ENCODE results near the gene VWA8.
"Not testable (repeated sequence)": the region's sequence is repeated elsewhere in the genome, so short reads cannot be mapped to it uniquely, and the experiment has no call there.

Gene VWA8

DNA sequence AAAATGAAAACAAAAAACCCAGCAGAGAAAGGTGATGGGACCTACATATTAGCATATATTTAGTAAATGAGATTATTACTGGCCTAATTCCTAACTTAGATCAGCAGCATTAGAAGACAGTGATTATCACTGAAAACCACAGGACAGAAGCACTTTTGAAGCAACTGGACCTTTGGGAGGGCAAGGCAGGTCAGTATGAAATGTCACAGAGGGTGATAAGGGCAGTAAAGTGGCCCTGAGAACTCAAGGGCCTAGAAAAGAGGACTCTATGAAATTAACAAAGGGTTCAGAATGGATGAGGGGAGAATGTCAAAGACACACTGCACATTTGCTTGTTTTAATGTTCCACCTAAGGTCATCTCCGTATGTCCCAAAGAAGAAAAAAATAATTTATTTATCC is 148.7 kb downstream of the VWA8 start:
- TF ChIP-seq, protein P1, sequence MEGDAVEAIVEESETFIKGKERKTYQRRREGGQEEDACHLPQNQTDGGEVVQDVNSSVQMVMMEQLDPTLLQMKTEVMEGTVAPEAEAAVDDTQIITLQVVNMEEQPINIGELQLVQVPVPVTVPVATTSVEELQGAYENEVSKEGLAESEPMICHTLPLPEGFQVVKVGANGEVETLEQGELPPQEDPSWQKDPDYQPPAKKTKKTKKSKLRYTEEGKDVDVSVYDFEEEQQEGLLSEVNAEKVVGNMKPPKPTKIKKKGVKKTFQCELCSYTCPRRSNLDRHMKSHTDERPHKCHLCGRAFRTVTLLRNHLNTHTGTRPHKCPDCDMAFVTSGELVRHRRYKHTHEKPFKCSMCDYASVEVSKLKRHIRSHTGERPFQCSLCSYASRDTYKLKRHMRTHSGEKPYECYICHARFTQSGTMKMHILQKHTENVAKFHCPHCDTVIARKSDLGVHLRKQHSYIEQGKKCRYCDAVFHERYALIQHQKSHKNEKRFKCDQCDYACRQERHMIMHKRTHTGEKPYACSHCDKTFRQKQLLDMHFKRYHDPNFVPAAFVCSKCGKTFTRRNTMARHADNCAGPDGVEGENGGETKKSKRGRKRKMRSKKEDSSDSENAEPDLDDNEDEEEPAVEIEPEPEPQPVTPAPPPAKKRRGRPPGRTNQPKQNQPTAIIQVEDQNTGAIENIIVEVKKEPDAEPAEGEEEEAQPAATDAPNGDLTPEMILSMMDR (IDR thresholded peaks at IDR 0.05; ENCODE audit: extremely low read depth, insufficient read depth, missing control alignments): no peak
- in situ Hi-C loops (cut with MboI; ENCODE audit: low pct_unique_long_range_greater_than_20kb, low sequenced_read_pairs, unreplicated experiment): no loop called here
- DNase-seq (ENCODE audit: low spot score): no peak

DNA sequence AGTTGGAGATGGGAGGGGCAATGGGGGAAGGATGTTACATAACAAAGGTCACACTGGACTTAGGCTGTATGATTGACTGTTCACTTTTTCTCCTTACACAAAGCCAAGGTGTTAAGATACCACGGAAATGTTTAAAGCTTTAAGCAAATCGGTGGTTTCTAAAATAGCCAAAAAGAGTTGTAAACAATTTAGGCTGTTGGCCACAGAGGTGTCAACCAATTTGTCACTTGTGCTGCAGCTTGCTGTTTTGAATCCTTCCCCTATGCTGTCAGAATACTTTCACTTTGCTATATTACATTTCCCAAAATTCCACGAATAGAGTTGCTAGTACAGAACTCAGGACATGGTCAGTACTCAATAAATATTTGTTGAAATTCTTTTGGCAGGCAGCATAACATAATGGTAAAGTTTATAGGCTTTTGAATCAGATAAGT is 149.3 kb downstream of the VWA8 start:
- in situ Hi-C loops (cut with MboI; ENCODE audit: low pct_unique_long_range_greater_than_20kb, low sequenced_read_pairs, unreplicated experiment): no loop called here
- TF ChIP-seq, protein P1 (IDR thresholded peaks at IDR 0.05; ENCODE audit: extremely low read depth, insufficient read depth, missing control alignments): no peak

DNA sequence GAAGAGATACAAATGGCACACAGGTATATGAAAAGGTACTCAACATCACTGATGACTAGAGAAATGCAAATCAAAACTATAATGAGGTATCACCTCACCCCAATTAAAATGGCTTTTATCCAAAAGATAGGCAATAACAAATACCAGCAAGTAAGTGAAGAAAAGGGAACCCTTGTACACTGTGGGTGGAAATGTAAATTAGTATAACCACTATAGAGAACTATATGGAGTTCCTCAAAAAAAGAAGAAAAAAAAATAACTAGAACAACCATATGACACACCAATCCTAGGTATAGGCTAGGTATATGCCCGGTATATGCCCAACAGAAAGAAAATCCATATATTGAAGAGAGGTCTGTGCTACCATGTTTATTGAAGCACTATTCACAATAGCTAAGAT is 150.9 kb downstream of the VWA8 start:
- TF ChIP-seq, protein P1 (IDR thresholded peaks at IDR 0.05; ENCODE audit: extremely low read depth, insufficient read depth, missing control alignments): no peak
- in situ Hi-C loops (cut with MboI; ENCODE audit: low pct_unique_long_range_greater_than_20kb, low sequenced_read_pairs, unreplicated experiment): no loop called here
- no peak for DNase-seq (ENCODE audit: low spot score)

More for the DNA sequence above, 149.3 kb downstream of the VWA8 start:
- peak; percentile 6 for DNase-seq (ENCODE audit: low spot score)

DNA sequence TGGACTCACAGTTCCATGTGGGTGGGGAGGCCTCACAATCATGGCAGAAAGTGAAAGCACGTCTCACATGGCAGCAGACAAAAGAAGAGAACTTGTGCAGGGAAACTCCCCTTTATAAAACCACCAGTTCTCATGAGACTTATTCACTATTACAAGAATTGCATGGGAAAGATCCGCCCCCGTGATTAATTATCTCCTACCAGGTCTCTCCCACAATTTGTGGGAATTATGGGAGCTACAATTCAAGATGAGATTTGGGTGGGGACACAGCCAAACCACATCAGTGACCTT is 157.5 kb downstream of the VWA8 start:
- DNase-seq (ENCODE audit: low spot score); in situ Hi-C loops (cut with MboI; ENCODE audit: low pct_unique_long_range_greater_than_20kb, low sequenced_read_pairs, unreplicated experiment): not testable (repeated sequence)

DNA sequence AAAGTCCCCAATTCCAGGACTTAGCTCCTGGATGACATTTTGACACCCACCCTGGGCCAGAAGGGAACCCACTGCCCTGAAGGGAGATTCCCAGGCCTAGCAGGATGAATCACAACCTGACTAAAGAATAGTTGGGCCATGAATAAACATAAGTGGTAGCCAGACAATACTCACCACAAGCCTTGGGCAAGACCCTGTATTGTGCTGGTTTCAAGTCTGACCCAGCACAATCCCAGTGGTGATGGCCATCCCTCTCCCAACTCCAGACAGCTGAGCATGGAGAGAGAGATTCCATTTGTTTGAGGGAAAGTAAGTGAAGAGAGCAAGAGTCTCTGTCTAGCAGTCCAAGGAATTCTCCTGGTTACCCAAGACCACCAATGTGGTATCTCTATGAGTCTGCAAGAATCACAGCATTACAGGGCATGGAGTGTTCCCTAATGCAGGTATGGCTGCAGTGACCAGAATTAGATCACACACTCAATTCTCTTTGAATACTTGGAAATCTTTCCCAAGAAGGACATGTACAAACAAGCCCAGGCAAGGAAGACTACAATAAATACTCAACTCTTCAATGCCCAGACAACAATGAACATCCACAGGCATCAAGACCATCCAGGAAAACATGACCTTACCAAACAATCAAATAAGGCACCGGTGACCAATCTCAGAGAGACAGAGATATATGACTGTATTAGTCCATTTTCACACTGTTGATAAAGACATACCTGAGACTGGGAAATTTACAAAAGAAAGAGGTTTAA is 158.0 kb downstream of the VWA8 start:
- DNase-seq (ENCODE audit: low spot score): no peak
- TF ChIP-seq, protein P1 (IDR thresholded peaks at IDR 0.05; ENCODE audit: extremely low read depth, insufficient read depth, missing control alignments): no peak
- in situ Hi-C loops (cut with MboI; ENCODE audit: low pct_unique_long_range_greater_than_20kb, low sequenced_read_pairs, unreplicated experiment): no loop called here

DNA sequence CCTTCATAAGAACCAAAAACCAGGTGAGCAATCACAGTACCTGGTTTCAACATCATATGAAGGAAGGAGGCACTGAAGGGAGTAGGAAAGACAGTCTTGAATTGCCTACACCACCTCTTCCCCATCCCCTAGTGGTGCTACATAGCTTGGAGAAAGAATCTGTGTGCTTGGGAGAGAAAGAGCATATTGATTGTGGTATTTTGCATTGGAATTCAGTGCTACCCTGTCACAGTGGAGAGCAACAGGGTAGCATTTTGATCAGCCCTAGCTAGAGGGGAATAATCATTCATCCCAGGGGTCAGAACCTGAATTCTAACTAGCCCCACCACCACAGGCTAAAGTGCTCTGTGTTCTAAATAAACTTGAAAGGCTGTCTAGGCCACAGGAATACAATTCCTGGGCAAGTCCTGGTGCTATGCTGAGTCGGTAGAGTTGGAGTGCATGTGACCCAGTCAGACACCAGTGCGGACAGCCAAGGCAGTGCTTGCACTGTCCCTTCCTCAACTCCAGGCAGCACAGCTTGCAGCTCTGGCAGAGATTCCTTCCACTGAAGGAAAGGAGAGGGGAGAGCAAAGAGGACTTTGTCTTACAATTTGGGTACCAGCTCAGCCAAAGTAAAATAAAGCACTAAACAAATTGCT is 158.7 kb downstream of the VWA8 start:
- in situ Hi-C loops (cut with MboI; ENCODE audit: low pct_unique_long_range_greater_than_20kb, low sequenced_read_pairs, unreplicated experiment): no loop called here
- TF ChIP-seq, protein P1 (IDR thresholded peaks at IDR 0.05; ENCODE audit: extremely low read depth, insufficient read depth, missing control alignments): no peak
- DNase-seq (ENCODE audit: low spot score): no peak

DNA sequence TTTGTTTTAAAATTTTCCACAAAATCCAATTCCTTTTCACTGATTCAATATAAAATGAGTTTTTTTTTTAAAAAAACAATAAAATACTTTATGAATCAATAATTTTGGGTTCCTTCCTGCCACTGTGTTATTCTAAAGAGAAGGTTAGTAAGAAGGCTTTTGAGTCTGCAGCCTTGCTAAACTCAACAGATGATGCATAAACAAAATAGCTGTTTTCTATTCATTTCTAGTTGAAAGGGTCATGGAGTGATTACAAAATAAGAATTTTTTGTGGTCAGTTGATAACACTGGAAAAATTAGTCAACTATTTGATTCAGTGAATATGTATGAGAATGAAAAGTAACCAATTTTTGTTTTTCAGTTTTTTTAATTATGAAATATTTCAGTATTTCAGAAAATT is 169.9 kb downstream of the VWA8 start:
- DNase-seq (ENCODE audit: low spot score): no peak
- in situ Hi-C loops (cut with MboI; ENCODE audit: low pct_unique_long_range_greater_than_20kb, low sequenced_read_pairs, unreplicated experiment): no loop called here
- TF ChIP-seq, protein P1 (IDR thresholded peaks at IDR 0.05; ENCODE audit: extremely low read depth, insufficient read depth, missing control alignments): no peak
